Left renal cortex interstitium (tissue), 4 donors: Measurements from ENCODE around the gene DENND10. TPM values are rescaled to one million over a fixed set of nuclear protein-coding genes. Genes with fewer than 3 reads are reported as not detected.
"Not testable (repeated sequence)": the region's sequence is repeated elsewhere in the genome, so short reads cannot be mapped to it uniquely, and the experiment has no call there.

Experiments
- DNase-seq, 4 donors: peaks; one replicate each; pipeline ENCODE4 v3.0.0-alpha.2; 2013; ENCODE audit warnings: low read depth in 4 of 4, low spot score in 2 of 4, missing footprints in 1 of 4
- polyA plus RNA-seq, 4 donors: library from polyadenylated mRNA; unstranded; fragments of 120-200 nt; gene quantifications; one replicate each; pipeline ENCODE4 v1.2.1, GENCODE V29; 2013; ENCODE audit not compliant: insufficient read length in 4 of 4

The DENND10 gene
- polyA plus RNA-seq, 4 donors, result 50.3 to 71.1 (median 55.2) TPM

DNA sequence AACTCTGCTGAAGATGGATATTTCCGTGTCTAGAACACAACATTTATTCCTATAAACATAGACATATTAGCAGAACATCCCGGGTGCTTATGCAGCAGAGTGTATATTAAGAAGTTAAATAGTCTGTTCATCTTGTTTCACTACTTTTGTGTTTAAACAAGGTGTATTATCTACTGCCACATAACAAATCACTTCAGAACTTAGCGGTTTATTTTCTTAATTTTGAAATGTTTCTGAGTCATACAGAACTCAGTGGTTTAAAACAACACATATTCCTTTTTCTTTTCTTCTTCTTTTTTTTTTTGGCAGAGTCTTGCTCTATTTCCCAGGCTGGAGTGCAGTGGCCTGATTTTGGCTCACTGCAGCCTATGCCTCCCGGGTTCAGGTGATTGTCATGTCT is 25.8 kb downstream of the DENND10 start:
- DNase-seq, result no peak

DNA sequence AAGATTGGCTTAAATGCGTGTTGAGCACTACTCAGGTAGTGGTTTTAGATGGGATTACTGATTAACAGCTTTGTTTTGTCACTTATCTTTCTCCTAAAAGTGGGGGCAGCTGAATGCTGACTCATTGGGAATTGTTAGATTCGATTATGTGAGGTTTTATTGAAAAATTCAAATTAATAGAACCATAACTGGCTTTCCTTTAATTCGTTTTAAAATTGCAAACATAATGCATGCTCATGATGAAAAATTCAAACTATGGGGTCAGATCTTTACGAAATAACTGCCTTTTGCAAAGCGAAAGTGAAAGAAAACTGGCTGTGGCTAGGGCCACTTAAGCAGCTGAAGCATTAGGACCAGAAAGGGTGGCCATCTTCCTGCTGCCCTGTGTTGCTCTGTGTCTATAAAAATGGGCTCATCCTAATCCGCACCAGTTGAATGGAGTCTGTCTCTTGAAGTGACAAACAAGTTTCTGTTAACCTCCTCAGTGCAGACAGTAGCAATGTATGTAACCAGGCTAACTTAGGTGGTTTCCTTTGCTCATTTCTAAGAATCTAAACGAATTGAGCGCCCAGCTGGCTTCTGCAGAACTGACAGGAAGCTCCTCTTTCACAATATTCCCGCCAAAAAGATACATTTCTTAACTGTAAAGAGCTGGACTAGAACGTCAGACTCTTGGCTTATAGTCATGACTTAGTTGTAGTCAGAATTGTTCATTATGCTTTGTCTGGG is 27.8 kb downstream of the DENND10 start:
- no peak for DNase-seq

DNA sequence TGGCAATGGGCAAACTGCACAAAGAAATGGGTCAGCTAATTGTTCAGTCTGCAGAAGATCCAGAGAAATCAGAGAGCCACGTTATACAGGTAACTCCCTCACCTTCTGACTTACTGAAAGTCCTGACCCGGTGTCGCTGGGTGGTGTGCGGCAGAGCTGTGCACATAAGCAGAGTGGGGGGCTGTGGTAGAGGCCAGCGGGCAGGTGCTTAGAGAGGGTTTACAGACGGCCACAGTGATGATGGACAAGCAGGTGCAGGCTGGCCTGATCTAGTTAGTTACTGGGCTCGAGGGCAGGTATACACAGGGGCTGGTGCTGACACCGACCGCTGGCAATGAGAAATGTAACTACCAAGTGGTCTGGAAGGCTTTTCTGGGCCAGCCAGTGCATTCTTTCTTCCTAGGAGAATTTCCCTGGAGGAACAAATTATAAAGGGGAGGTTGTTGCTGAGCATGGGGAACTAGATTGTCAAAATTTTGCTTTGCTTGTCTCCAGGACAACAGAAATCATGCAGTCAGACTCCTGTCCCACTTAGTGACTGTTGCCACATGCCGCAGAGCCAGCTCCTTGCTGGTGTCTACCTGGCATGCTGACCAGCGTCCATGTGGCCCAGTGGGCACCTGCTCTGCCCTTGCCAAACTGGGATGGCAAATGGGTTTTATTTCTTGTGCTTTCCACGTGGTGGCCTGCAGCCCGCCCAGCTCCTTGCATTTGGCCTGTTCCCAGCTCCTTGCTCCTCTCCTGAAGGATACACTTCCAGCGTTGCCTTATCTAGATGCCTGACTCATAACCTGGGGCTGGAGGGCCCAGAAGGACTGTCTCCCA is 28.8 kb downstream of the DENND10 start:
- DNase-seq, result no peak

DNA sequence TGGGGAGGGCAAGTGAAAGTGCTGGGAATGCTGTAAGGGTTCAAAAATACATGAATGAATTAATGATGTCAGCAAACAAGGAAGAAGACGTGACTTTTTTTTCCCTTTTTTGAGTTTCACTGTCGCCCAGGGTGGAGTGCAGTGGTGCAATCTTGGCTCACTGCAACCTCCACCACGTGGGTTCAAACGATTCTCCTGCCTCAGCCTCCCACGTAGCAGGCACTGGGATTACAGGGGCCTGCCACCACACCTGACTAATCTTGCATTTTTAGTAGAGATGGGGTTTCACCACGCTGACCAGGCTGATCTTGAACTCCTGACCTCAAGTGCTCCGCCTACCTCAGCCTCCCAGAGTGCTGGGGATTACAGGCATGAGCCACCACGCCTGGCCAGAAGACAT is 30.0 kb downstream of the DENND10 start:
- no peak for DNase-seq

DNA sequence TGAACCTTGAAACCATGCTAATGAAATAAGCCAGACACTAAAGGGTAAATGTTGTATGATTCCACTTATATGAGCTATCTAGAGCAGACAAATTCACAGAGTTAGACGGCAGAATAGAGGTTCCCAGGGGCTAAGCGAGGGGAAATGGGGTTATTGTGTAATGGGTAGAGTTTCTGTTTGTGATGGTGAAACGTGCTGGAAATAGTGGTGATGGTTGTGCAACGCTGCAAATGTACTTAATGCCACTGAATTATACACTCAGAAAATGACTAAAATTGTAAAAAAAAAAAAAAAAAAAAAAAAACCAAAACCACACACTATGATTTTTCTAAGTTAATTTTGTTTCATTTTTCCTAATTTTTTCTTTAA is 31.6 kb downstream of the DENND10 start:
- no peak for DNase-seq

DNA sequence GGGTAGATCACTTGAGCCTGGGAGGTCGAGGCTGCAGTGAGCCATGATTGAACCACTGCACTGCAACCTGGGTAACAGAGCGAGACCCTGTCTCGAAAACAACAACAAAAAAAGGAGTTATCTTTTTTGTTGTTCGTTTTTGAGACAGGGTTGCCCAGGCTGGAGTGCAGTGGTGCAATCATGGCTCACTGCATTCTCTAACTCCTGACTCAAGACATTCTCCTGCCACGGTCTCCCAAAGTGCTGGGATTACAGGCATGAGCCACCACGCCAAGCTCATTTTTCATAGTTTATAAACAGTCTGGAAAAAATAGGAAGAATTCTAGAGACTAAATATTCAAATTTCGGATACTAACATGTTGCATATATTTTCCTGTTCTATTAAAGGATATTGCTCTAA is 32.2 kb downstream of the DENND10 start:
- no peak for DNase-seq

DNA sequence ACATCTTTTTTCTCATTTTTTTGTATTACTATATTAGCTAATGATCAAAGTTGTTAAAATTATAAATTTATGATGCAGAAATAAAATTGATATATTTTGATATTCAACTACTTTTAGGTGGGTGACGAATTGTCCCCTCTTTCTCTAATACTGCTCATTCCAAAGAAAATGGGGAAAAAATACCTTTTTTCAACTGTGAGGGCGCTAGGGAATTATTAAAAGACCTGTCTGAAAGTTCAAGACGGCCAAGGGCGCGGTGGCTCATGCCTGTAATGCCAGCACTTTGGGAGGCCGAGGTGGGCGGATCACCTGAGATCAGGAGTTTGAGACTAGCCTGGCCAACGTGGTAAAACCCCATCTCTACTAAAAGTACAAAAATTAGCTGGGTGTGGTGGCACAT is 34.0 kb downstream of the DENND10 start:
- DNase-seq, result not testable (repeated sequence)

DNA sequence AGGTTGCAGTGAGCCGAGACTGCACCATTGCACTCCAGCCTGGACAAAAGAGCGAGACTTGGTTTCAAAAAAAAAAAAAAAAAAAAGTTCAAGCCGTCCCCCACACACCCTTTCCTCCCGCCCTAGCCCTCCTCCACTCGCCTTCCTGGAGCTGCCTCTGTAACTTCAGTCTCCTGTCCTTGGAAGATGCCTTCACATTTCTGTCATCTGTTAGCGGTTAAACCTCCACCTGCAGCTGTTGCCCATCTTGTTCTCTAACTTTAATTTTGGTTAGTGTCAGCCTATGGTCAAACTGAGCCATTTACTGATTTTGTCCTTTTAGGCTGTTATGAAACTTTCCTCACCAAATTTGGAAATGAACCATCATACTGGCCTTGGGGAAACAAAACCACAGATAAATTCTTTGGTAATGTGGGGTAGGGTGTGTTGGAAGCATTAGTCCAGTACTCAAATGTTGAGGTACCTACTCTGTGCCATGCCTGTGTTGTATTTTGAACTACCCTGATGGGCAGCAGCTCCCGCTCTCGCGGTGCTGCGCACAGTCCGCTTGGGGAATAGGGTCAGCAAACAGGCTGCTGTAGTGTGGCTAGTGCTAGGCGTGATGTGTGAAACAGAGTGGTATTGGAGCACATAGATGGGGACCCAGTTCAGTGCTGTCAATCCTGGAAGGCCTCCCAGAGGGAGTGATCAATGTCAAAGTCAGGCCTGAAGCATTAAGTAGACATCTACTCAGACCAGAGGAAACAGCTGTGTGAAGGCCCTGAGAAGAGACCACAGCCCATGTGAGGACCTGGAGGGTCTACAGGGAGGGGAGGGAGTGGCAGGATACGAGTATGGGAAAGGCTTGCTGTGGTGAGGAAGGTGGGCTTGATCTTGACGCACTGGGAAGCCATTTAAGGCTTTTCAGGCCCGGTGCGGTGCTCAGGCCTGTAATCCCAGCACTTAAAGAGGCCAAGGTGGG is 34.7 kb downstream of the DENND10 start:
- no peak for DNase-seq

DNA sequence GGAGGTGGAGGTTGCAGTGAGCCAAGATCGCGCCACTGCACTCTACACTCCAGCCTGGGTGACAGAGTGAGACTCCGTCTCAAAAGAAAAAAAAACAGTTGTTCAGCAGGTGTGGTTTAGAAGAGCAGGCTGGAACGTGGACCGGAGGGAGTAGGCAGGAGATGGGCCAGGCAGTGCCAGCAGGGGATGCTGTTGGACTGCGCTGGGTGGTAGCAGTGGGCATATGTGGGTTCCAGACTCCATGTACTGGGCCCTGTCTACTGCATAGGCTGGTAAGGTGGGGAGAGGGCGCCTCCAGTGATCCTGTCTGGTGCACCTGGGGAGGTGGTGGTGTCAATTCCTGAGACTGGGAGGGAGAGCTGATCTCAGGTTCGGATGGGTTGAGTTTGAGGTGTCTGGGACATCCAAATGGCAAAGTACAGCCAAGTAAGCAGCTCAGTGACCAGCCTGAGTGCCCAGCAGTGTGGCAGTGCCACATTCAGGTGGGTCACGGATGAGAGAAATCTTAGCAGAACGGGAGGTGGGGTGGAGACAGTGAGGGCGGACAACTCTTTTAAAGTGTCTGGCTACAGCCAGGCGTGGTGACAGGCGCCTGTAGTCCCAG is 35.7 kb downstream of the DENND10 start:
- DNase-seq, result no peak

DNA sequence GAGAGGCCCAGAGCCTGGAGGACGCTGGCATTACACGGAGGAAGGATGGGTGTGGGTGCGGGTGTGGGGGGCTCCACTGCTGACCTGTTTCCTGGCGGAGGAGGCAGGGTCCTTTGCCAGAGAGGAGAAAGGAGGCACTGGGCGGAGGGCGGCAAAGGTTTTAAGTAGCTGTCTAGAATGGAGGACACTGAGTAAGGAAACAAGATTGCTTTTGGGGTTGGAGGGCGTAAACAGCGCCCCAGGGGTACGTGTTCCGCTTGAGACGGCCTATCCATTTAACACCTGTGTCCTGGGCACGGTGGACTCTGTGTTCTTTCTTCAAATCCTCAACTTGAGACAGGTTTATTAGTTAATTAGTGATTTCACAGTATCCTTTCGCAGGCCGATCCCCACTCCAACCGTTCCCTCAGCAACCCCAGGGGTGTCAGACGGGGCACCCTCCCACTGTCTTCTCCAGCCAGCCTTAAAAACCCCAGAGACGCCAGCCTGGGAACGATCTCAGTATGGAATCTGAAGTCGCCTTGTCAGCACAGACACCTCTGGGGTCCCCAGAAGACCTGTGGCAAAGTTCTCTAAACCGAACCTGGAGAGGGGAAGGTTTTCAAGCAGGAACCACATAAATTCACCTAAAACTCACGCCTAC is 36.8 kb downstream of the DENND10 start:
- DNase-seq, result no peak

DNA sequence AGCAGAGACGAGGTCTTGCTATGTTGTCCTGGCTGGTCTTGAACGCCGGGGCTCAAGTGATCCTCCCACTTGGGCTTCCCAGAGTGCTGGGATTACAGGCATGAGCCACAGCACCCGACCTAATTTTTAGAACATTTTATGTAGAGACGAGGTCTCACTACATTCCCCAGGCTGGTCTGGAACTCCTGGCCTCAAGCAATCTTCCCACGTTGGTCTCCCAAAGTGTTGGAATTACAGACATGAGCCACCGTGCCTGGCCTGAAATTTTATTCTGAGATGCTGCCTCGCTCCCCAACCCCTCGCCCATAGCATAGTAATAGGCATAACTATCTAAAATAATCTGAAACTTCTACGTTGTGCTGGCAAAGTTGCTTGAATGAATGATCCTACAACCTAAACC is 39.7 kb downstream of the DENND10 start:
- DNase-seq, result no peak

DNA sequence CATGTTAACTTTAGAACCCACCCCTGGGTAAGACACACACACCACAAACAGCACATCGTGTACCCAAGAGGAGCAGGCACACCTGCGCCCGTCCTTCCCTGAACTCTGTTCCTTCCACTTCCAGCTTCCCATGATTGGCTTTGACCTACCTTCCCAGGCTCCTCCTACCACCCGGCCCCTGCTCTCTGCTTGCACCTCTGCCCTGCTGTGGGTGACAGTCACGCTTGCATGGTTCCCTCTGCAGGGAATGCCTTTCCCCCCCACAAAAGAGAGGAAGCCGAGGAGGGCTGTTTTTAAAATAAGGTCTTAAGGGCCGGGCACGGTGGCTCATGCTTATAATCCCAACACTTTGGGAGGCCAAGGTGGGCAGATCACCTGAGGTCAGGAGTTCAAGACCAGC is 45.2 kb downstream of the DENND10 start:
- no peak for DNase-seq

DNA sequence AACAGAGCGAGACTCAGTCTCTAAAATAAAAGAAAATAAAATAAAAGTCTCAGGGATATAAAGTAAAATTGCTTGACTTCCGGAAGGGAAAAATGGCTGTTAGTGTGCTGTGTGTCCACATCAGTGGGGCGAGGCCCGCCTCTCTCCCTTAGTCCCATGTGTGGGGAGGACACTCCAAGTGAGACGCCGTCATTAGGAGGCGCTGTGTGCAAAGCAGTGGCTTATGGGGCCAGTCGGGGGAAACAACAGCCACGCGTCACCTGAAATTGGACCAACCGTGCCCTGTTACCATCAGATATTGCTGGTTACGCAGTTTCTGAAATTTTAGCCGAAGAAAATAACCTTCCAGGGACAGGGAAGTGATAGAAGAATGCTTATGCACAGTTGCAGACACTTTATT is 45.8 kb downstream of the DENND10 start:
- DNase-seq, result no peak

DNA sequence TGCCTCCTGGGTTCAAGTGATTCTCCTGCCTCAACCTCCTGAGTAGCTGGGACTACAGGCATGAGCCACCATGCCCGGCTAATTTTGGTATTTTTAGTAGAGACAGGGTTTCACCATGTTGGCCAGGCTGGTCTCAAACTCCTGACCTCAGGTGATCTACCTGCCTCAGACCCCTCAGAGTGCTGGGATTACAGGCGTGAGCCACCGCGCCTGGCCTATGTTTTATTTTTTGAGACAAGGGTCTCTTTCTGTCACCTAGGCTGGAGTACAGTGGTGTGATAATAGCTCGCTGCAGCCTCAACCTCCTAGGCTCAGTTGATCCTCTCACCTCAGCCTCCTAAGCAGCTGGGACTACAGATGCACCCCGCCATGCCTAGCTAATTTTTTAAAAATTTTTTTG is 47.7 kb downstream of the DENND10 start:
- DNase-seq, result not testable (repeated sequence)

DNA sequence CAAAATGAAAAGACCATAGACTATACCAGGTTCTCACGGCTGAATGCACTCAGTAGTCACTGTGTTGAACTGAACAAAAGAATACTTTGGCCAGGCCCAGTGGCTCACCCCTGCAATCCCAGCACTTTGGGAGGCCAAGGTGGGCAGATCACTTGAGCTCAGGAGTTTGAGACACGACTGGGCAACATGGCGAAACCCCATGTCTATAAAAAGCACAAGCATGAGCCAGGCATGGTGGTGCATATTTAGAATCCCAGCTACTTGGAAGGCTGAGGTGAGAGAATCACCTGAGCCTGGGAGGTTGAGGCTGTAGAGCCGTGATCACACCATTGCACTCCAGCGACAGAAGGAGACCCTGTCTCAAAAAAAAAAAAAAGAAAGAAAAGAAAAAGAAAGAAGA is 49.1 kb downstream of the DENND10 start:
- no peak for DNase-seq

DNA sequence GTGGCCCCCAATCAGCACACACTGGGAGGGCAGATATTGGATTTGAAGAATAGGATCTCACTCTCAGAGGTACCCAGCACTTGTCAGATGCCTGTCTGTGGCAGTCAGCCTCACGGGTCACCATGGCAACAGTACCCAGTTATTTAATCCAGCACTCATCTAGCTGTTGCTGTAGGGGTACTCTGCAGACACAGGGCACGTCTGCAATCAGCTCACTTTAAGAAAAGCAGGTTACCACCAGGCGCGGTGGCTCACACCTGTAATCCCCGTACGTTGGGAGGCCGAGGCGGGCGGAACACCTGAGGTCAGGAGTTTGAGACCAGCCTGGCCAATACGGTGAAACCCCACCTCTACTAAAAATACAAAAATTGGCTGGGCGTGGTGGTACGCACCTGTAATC is 49.7 kb downstream of the DENND10 start:
- no peak for DNase-seq

DNA sequence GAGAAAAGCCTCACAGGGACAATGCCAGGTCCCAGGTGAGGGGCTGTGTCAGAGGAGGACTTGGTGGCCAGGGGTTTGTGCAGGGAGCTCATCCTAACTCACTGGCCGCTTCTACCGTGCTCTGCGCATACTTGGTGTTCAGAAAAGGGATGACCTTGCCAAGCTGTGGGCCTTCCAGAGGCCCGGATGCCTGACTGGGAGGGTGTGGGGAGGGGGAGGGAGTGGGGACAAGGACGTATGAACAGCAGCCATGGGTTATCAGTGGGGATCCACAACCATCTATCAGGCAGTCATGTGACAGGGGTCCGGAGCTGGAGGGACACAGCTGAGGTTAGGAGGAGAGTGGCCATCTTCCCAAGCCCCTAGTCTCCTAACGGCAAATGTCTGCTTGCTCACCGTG is 55.4 kb downstream of the DENND10 start:
- no peak for DNase-seq

DNA sequence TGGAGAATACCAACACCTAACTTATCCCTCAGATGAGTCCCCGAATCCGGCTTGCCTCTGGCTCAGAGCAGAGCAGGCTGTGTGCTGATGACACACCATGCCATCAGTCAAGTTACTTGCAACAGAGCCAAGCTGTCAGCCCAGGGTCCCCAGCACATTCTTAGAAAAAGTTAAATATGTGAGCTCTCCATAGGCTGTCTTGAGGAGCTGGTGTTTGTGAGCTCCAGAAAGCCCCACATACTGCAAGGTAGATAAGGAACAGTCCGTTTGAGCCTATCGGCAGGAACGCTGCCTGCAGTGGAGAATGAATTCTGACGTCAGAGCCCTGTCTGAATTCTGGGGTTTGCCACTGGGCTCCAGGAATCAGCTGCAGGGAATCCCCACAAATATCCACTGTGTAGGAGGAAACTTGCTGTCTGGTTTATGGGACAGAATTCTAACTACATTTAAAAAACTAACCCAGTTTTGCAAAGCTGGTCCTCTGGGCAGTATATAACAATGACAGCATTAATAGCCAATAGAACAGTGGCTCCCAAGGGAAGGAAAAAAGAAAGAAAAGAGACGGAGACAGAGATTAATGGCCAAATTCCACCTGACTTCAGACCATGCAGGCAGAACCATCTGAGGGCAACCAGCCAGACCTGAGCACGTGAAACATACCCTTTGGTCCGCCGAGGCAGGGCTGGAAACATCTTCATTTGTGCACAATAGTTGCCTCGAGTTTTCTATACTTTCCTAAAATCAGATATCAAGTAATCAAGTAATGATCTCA is 58.0 kb downstream of the DENND10 start:
- peak in 1 of 4 donors; percentile 48 for DNase-seq

DNA sequence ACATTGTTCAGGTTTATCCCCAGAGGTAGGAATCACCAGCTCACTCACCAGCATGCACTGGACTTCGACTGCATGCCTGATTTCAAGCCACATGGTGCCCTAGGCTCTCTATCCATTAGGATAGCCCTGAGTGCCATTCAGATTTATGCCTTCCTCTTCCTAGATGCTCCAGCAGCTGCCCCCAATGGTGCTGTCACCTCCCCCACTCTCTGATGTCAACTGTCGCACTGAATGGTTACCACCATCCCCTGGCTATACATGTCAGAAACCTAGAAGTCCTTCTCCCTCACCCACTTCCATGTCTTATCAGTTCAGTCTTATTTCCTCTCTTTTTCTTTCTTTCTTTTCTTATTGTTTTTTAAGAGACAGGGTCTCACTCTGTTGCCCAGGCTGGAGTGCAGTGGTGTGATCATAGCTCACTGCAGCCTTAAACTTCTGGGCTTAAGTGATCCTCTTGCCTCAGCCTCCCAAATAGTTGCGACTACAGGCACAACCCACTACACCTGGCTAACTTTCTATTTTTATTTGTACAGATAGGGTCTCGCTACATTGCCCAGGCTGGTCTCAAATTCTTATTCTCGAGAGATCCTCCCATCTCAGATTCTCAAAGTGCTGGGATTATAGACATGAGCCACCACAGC is 58.7 kb downstream of the DENND10 start:
- DNase-seq, result no peak
